Measurements from ENCODE around the gene SNTB2.
A peak's percentile ranks its signal among the peaks of the same experiment; 100 is the strongest.

Gene SNTB2

GRCh38 chr16:69188236-69188549 lies 1.2 kb downstream of the SNTB2 start:
- Histone ChIP-seq H3K9me3 (ENCODE audit: severe bottlenecking) (no peaks in the 10 kb centered on the region), H3K36me3 (peaks cover 3% of the 10 kb centered on the region; the same call in 1 of the 2 replicates), H3K27ac (peak overlapping the region; percentile 93; the same call in 1 of the 2 replicates), H3K27me3 (ENCODE audit: insufficient read depth, low read depth, severe bottlenecking) (no peaks in the 10 kb centered on the region), H3K4me3 (ENCODE audit: low read depth, low read length) (peak overlapping the region; percentile 79)
- DNase-seq: no peak
- TF ChIP-seq, protein P1, sequence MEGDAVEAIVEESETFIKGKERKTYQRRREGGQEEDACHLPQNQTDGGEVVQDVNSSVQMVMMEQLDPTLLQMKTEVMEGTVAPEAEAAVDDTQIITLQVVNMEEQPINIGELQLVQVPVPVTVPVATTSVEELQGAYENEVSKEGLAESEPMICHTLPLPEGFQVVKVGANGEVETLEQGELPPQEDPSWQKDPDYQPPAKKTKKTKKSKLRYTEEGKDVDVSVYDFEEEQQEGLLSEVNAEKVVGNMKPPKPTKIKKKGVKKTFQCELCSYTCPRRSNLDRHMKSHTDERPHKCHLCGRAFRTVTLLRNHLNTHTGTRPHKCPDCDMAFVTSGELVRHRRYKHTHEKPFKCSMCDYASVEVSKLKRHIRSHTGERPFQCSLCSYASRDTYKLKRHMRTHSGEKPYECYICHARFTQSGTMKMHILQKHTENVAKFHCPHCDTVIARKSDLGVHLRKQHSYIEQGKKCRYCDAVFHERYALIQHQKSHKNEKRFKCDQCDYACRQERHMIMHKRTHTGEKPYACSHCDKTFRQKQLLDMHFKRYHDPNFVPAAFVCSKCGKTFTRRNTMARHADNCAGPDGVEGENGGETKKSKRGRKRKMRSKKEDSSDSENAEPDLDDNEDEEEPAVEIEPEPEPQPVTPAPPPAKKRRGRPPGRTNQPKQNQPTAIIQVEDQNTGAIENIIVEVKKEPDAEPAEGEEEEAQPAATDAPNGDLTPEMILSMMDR (IDR thresholded peaks at IDR 0.05; ENCODE audit: low read depth, low read length): no peak

DNA sequence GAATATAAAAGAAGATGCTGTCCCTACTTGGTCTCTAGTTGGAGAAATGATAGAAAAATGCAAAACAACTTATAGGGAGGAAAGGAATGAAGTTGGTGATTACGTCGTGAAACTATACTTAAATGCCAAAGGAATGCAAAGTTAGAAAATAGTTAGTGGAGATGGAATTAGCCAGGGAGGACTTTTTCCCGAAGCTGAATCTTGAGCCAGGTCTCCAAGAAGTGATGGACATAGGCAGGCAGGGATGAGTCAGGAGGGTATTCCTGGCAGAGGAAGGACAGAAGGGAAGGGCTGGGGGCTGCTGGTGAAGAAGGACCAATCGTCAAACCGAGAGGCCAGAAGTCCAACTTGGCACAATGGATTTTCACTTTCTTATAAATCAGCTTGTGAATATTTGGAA lies 1.8 kb downstream of the SNTB2 start:
- H3K27ac ChIP-seq: no peak overlapping the region
- DNase-seq: no peak
- TF ChIP-seq, protein P1 (IDR thresholded peaks at IDR 0.05; ENCODE audit: low read depth, low read length): no peak
- no peaks in the 10 kb centered on the region for H3K9me3 ChIP-seq (ENCODE audit: severe bottlenecking)
- peaks cover 3% of the 10 kb centered on the region; the same call in 1 of the 2 replicates for H3K36me3 ChIP-seq
- no peaks in the 10 kb centered on the region for H3K27me3 ChIP-seq (ENCODE audit: insufficient read depth, low read depth, severe bottlenecking)
- no peak overlapping the region for H3K4me3 ChIP-seq (ENCODE audit: low read depth, low read length)

- Histone ChIP-seq H3K4me3 (ENCODE audit: low read depth, low read length) (no peak overlapping the region), H3K36me3 (peaks cover 3% of the 10 kb centered on the region; the same call in 1 of the 2 replicates), H3K27ac (no peak overlapping the region), H3K27me3 (ENCODE audit: insufficient read depth, low read depth, severe bottlenecking) (no peaks in the 10 kb centered on the region), H3K9me3 (ENCODE audit: severe bottlenecking) (no peaks in the 10 kb centered on the region)
- TF ChIP-seq, protein P1 (IDR thresholded peaks at IDR 0.05; ENCODE audit: low read depth, low read length): no peak
- DNase-seq: no peak
Measured at GRCh38 chr16:69190046-69190588, 3.2 kb downstream of the SNTB2 start.

DNA sequence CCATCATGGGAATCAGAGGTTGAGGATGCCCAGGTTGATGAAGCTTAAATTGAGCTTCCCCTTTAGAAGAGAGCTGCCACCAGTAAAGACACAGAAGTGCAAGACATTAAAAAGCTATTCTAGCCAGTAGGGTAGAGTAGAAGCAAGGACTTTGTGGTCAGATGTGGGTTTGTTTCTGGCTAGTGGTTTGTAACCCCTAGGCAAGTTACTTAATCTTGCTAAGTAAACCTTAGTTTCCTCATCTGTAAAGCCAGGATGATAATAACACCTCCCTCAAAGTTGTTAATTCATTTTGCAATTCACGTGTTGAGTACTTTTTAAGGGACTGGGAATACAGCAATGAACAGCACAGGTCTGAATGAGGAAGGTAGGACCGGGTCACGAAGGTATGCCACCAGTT lies 3.6 kb downstream of the SNTB2 start:
- peaks cover 3% of the 10 kb centered on the region; the same call in 1 of the 2 replicates for H3K36me3 ChIP-seq
- no peak for DNase-seq
- H3K4me3 ChIP-seq (ENCODE audit: low read depth, low read length): no peak overlapping the region
- TF ChIP-seq, protein P1 (IDR thresholded peaks at IDR 0.05; ENCODE audit: low read depth, low read length): no peak
- no peaks in the 10 kb centered on the region for H3K9me3 ChIP-seq (ENCODE audit: severe bottlenecking)
- no peaks in the 10 kb centered on the region for H3K27me3 ChIP-seq (ENCODE audit: insufficient read depth, low read depth, severe bottlenecking)
- no peak overlapping the region for H3K27ac ChIP-seq

DNA sequence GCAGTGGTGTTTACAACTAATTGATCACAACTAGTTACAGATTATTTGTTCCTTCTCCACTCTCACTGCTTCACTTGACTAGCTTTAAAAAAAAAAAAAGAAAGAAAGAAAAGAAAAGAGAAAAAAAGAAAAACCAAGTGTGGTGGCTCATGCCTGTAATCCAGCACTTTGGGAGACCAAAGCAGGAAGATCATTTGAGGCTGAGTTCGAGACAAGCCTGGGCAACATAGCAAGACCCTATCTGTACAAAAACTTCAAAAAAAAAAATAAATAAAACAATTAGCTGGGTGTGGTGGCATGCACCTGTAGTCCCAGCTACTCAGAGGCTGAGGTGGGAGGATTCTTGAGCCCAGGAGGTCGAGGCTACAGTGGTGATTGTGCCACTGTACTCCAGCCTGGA lies 4.2 kb downstream of the SNTB2 start:
- H3K36me3 ChIP-seq: peaks cover 3% of the 10 kb centered on the region; the same call in 1 of the 2 replicates
- H3K27ac ChIP-seq: no peak overlapping the region
- H3K27me3 ChIP-seq (ENCODE audit: insufficient read depth, low read depth, severe bottlenecking): no peaks in the 10 kb centered on the region
- TF ChIP-seq, protein P1 (IDR thresholded peaks at IDR 0.05; ENCODE audit: low read depth, low read length): no peak
- no peak for DNase-seq
- no peak overlapping the region for H3K4me3 ChIP-seq (ENCODE audit: low read depth, low read length)
- H3K9me3 ChIP-seq (ENCODE audit: severe bottlenecking): no peaks in the 10 kb centered on the region

- DNase-seq: peak; percentile 37
- Histone ChIP-seq H3K27ac (peak overlapping the region; percentile 0; the same call in 1 of the 2 replicates), H3K36me3 (peaks cover 3% of the 10 kb centered on the region; the same call in 1 of the 2 replicates), H3K27me3 (ENCODE audit: insufficient read depth, low read depth, severe bottlenecking) (no peaks in the 10 kb centered on the region), H3K4me3 (ENCODE audit: low read depth, low read length) (no peak overlapping the region), H3K9me3 (ENCODE audit: severe bottlenecking) (no peaks in the 10 kb centered on the region)
- TF ChIP-seq, protein P1 (IDR thresholded peaks at IDR 0.05; ENCODE audit: low read depth, low read length): no peak
Measured at GRCh38 chr16:69193855-69194254, 6.9 kb downstream of the SNTB2 start.
